Left kidney (tissue), 8 donors: ENCODE measurements around the gene IFI27. TPM values are rescaled to one million over a fixed set of nuclear protein-coding genes. Genes with fewer than 3 reads are reported as not detected.
"Not testable (repeated sequence)": the region's sequence is repeated elsewhere in the genome, so short reads cannot be mapped to it uniquely, and the experiment has no call there.

Experiments
- DNase-seq: peaks from one replicate; pipeline ENCODE4 v3.0.0-alpha.2; 2013
- long read RNA-seq, 8 donors: transcript quantifications; one replicate each; lab custom pipeline, GENCODE V29; 2026
- polyA plus RNA-seq: library from polyadenylated mRNA; unstranded; fragments of 120-200 nt; gene quantifications from one replicate; pipeline ENCODE4 v1.2.1, GENCODE V29; 2013; ENCODE audit not compliant: insufficient read length

Gene IFI27
- polyA plus RNA-seq, result 5.5 TPM
- long read RNA-seq, donor 1, partial matches to known transcripts, result 0 of 2 reads
- long read RNA-seq, donor 1, other reads (novel, unspliced or antisense), result 0 of 2 reads
- long read RNA-seq, donor 2, result 0 reads
- long read RNA-seq, donor 3, result 0 reads
- long read RNA-seq, donor 4, result 0 reads
- long read RNA-seq, donor 5, partial matches to known transcripts, result 0 of 3 reads
- long read RNA-seq, donor 5, other reads (novel, unspliced or antisense), result 0 of 3 reads
- long read RNA-seq, donor 6, partial matches to known transcripts, result 75 of 131 reads
- long read RNA-seq, donor 6, other reads (novel, unspliced or antisense), result 52 of 131 reads
- long read RNA-seq, donor 7, transcript IFI27-211 (5 exons, 364 nt), result major isoform, 5 of 199 reads
- long read RNA-seq, donor 7, partial matches to known transcripts, result 110 of 199 reads
- long read RNA-seq, donor 7, other reads (novel, unspliced or antisense), result 80 of 199 reads
- long read RNA-seq, donor 8, partial matches to known transcripts, result 0 of 1 reads
- long read RNA-seq, donor 8, other reads (novel, unspliced or antisense), result 0 of 1 reads

DNA sequence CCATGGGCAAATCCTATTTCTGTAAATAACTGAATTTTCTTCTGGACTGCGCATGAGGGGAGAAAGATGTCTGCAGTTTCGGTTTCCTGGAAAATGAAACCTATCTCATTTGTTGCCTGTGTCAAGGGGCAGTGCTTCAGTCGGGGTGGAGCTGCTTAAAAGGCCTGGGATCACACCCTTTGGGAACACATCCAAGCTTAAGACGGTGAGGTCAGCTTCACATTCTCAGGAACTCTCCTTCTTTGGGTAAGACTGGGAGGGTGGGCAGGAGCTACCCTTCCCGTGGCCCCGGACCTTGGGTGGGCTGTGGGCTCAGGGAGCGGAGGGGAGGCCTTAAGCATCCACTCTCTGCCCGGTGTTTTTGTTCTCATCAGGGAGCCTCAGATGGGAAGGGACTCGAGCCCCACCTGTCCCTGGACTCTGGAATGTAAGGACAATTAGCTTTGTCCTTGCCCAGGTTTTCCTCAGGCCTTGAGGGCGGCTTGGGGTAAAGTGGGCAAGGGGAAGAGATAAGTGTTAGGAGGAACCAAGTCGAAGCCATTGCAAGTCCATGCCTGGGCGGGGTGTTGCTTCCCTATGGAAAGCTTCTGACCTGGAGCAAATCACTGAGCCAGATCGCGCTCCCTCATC, at the start of gene IFI27:
TSS of gene IFI27 (plus strand) at position 185 of the 630 bp plus-strand sequence.
- DNase-seq, result no peak

DNA sequence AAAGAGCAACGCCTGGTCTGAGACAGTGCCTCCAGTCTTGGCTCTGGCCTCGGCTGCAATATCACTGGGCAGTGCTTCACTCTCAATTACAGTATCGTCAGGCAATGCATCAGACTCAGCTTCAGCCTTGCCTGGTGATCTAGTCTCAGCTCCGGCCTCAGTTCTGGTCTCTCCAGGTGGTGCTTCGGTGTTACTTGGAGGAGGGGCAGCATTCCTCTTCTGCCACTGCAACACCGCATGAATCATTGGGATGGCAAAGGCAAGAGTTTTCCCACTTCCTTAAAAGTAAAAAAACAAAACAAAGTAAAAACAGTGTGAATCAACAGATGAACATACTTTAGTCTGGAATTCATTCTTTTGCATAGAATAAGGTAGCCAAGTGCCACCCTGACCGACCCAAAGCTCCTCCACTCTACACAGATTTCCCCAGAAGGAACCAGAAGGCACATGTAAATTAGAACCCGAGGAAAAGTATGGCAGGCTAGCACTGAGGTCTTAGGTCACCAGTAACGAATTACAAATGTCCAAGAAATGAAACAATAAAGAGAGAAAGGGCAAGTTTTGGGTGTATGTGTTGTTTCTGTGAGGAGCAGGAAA, 48.1 kb upstream of the IFI27 start:
- no peak for DNase-seq

DNA sequence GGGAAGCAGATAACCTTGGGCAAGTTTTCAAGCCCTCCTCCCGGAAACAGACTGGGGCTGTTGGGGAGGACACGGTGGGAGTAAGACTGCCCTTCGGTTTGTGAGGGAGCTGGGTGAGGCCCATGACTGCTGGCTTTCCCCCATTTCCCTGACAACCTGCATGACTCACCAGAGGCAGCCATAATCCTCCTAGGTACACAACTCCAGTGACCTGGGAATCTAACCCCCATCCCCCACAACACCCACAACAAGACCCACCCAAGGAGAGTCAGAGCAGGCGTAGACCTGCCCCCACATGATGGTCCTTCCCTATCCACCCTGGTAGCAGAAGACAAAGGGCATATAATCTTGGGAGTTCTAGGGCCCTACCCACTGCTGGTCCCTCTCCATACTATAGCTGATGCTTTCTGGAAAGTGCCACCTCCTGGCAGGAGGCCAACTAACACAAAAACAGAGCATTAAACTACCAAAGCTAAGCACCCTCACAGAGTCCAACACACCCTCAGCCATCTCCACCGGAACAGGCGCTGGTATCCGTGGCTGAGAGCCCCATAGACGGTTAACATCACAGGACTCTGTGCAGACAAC, 44.4 kb upstream of the IFI27 start:
- DNase-seq, result no peak

DNA sequence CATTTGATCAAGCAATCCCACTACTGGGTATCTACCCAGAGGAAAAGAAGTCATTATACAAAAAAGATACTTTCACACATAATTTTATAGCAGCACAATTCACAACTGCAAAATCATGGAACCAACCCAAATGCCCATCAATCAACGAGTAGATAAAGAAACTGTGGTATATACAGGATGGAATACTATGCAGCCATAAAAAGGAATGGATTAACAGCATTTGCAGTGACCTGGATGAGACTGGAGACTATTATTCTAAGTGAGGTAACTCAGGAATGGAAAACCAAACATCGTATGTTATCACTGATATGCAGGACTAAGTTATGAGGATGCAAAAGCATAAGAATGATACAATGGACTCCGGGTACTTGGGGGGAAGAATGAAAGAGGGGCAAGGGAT, 38.5 kb upstream of the IFI27 start:
- DNase-seq, result not testable (repeated sequence)

DNA sequence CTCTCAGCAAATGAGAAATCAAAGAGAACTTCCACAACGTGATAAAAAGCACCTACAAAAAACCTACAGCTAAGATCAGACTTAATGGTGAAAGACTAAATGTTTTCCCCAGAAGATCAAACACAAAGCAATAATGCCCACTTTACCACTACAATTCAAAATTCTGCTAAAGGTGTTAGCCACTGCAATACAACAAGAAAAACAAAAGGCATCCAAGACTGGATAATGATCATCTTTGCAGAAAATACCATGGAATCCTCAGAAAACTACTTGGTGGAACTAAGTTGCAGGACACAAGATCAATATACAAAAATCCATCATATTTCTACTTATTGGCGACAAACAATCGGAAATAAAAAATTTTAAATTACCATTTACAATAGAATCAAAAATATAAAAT, 36.0 kb upstream of the IFI27 start:
- no peak for DNase-seq

DNA sequence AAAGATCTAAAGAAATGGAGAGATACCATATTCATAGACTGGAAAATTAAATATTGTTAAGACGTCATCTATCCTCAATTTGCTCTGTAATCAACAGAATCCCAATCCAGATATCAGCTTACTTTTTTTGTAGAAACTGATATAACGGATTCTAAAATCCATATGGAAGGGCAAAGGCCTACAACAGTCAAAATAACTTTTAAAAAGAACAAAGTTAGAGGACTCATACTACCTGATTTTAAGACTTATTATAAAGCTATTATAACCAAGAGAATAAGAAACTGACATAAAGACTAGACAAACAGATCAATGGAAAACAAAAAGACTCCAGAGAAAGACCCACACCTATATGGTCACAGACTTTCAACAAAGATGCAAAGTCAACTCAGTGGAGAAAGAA, 35.5 kb upstream of the IFI27 start:
- DNase-seq, result no peak

DNA sequence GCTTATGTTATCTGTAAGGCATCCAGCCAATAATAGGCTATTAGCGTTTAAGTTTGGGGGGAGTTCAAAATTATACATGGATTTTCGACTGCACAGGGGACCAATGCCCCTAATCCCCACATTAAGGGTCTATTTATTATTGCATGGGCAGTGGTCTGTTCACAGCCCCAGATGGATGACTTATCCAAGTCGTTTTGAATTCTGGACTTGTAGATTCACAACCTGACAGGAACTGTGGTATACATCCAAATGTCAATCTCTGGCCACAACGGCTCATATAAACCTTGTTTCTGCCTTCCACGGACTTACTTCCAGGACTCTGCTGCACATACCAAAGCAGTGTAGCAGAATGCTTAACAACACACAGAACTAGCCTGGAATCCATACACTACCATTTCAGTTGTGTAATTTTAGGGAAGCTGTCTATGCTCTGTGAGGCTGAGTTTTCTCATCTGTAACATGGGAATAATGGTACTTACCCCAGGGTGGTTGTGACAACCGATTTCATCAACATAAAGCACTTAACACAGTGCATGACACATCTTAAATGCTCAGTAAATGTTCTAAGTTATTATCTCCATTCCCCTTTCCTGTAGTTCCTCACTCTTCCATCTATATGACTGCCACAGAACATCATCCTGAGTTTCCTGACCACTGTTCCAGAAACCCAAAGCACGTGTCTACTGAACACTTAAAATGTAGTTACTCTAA, 33.3 kb upstream of the IFI27 start:
- no peak for DNase-seq

DNA sequence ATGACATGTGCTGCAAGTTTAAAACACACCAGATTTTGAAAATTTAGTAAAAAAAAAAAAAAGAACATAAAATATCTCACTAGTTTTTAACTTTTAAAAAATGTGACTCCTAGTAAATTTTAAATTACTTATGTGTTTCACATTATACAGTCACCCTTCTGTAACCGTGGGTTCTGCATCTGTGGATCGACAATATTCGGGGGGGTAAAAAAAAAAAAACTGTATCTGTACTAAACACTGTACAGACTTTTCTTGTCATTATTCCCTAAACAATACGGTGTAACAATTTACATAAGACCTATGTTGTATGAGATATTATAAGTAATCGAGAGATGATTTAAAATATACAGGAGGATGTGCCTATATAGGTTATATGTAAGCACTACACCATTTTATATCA, 32.7 kb upstream of the IFI27 start:
- DNase-seq, result no peak

DNA sequence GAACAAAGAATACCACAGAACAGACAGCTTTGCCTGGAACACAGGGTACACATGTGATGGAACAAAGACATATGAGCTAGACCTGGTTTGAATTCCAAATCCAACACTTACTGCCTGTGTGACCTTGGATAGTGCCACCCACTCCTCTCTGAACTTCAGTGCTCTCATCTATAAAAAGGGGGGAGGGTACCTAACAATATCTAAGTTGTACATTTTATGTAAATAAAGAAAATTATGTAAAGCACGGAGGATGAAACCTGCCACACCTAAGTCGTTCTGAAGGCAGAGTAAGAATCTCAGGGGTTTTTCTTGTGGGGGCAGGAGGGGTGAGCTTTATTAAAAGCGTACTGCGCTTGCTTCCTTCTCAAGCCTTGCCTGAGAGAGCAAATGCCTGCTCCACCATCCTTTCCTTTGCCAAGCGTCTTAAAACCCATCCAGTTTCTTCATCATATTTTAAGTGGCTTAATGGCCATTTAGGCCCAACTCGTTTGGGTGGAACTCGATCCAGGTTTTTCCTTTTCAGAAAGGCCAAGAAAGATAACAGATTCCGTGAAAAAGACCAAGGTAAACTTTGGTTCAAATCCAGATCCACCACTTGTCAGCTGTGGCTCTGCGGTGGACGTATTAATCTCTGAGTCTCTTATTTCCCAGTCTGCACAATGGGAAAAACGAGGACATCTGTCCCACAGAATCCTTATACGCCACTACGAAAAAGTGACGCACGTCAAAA, 30.5 kb upstream of the IFI27 start:
- DNase-seq, result no peak

DNA sequence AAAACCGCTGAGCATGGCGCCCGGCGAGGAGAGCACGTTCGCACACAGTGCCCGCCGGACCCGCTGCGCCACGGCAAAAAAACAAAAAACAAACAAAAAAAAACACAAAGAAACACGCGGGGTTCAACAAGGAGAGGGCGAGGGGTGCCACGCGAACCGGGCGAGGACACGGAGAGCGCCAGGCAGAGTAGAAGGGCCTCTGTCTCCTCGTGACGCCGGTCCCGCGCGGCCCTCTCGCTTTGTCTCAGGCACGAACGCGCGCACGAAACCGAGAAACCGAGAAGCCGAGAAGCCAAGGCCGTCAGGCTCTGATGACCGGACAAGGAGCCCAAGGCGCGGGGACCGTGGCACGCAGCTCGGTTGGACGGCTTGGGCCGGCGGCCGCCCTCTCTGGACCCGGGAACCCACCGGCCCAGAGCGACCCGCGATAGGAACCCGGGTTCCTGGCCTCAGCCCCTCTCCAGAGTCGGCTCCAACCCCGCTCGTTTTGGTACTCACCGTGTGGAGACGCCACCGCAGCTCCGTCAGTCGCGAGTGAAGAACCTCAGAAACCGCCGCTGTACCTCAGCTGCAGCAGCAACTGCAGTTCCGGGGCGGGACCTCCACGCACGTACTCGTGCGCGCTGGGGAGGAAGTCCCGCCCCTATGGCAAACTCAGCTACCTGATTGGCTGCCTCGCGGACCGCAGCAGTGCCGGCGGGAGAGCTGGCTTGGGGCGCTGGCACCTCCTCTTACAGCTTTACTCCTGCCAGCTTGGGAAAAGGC, 29.7 kb upstream of the IFI27 start, which contains the start of the genes DDX24 and IFI27L1:
TSS of gene DDX24 (minus strand) at position 582 of the 765 bp plus-strand sequence. CDS start 1,460 bp downstream, outside the sequence.
TSS of gene IFI27L1 (plus strand) at position 690 of the 765 bp plus-strand sequence. CDS start 15,628 bp downstream, outside the sequence.
- DNase-seq, result peak; percentile 89

DNA sequence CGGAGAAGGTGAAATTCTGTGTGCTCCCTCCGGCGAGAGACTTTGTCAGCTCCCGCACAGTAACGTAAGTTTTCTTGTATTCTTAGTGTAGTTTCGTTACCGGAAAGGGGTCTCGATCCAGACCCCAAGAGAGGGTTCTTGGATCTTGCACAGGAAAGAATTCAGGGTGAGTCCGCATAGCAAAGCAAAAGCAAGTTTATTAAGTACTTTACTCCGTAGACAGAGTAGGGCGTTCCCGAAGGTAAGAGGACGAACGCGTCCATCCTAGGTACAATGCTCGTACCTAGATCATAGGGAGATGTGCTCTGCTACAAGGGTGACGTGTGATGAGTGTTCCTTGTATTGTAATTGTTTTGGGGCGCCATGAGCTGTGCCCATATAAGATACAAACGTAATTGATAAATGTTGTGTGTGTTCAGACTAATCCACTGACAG, 29.1 kb upstream of the IFI27 start:
- no peak for DNase-seq

DNA sequence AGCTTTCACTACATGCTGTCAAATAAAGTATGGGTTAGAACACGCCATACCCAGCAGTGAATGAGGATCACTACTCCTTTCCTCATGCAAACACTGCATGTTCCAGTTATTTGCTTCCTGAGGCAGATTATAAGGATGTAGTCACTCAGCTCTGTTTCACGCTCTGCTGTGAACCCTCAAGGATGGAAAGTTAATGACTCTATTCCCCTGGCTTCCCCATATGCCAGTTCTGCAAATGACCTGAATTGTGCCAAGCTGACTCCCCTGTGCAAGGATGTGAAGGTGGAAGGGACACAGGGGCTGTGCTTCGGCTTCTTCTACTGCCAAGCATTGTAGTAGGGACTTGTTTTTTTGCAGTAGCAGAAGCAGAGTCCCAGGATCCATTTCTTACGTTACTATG, 22.6 kb upstream of the IFI27 start:
- DNase-seq, result no peak

DNA sequence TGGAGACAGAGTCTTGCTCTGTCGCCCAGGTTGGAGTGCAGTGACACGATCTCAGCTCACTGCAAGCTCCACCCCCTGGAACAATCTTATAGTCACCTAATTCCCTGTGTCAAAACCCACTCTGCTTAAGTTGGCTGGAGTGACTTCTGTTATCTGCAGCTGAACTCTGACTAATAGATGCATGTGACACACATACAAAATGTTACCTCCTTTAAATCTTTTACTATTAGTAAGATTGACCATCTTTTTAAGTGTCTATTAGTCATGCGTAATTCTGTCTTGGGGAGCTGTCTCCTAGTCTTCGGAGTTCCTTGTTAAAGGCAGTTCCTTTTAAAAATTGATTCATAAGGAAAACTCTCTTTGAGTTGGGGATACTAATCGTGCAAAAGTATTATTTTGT, 22.0 kb upstream of the IFI27 start:
- DNase-seq, result no peak

DNA sequence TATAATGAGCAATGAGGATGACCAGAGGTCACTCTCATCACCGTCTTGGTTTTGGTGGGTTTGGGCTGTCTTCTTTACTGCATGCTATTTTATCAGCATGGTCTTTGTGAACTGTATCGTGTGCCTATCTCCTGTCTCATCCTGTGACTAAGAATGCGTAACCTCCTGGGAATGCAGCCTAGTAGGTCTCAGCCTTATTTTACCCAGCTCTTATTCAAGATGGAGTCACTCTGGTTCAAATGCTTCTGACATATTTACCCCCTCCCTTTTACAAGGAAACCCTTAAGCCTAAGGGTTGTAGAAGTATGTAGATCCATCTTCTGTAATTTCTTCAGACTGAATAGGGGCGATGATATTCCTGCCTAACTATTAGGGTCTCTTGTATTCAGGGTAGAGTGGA, 21.1 kb upstream of the IFI27 start:
- DNase-seq, result no peak

DNA sequence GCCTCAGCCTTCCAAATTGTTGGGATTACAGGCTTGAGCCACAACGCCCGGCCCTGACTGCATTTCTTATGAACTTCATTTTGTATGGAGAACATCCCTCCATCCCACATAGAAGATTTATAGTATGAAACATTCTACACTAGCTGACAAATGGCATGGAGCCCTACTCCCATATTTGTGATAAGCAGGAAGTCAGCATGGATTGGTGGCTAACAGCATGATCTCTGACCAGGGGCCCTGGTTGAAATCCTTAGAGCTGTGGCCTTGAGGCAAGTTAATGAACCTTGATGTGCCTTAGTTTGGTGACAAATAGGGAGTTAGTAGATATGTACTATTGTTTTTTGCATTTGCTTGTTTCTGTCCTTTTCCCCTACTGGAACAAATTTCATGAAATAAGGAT, 17.1 kb upstream of the IFI27 start:
- no peak for DNase-seq

DNA sequence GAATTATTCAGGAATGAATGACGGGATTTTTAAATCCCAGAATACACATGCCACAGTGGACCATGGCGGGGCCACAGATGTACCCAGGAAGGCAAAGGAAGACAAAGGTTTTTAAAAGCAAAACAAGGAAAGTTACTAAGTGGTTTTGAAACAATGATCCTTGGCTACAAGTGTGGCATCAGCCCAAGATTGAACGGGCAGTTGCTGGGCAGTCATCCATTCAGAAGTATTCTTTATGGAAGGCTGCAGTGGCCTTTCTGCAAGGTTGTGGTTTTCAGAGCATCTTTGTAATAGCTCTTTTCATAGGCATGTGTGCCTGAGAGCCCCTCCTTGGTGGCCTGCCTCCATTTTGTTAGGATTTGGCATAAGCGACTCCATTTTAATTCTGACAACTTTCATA, 13.4 kb upstream of the IFI27 start:
- DNase-seq, result no peak

DNA sequence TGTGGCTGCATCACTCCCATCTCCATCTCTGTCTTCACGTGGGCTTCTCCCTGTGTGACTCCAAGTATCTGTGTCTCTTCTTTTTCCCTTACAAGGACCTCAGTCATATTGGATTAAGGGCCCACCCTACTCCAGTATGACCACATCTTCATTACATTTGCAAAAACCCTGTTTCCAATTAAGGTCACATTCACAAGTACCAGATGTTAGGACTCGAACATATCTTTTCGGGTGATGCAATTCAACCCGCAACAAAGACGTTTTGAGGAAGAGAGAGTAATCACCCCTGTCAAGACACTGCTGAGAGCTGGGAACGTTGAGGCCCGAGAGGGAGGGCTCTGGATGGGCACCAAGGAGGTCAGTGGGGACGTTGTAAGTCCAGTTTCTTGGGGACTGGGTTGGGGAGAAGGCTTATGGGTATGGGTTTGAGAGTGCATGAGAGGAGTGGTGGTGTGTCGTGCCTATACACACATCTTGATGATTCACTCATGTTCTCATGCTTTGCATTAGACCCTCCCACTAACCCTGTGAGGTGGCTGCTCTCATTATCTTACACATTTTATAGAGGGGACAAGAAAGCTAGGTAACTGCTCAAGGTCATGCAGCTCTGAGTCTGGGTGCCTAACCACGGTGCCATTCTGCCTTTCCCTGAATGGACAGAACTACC, 12.1 kb upstream of the IFI27 start:
- DNase-seq, result no peak

DNA sequence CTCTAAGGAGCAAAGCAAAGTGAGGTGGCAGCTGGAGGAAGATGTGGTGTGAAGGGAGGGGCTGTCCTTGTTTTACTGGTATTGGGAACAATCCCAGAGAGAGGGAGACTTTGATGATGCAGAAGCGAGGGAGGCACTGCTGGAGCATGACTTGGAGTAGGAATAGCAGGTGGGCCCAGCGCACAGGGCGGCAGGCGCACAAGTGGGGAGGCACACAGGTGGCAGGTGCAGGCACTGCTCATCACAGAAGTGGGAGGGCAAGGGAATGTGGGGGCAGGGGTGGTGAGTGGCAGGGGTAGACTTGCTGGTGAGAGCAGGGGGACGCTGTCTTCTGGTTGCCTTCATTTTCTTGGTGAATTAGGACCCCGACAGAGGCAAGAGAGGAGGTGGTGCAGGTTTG, 11.5 kb upstream of the IFI27 start:
- no peak for DNase-seq

DNA sequence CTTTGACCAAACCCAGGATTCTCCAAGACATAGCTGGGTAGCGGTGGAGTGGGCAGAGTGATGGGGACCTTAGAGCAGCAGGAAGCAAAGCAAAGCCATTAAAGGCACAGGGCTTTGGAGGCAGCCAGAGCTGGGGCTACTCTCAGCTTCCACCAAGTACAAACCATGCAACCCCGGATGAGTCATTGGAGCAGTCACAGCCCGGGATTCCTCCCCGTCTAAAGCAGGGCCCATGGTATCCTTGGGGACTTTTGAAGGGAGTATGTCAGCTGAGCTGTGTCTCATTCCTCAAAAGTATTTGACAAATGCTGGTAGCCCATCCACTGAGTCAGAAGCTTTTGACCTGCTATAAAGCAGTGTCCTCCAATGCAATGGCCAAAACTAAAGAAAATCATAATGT, 9.7 kb upstream of the IFI27 start:
- no peak for DNase-seq

DNA sequence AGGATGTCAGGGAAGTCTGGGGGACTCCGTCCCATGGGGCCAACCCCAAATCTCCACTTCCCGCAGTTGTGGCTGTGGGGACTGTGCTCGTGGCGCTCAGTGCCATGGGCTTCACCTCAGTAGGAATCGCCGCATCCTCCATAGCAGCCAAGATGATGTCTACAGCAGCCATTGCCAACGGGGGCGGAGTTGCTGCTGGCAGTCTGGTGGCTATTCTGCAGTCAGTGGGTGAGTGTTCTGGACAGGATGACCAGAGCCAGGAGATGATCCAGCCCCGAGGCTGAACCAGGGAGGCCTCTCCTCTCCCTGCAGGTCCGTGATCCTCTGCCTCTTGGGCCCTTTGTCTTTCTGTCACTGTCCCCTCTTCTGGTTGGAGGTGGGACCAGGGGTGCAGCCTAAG, 8.8 kb upstream of the IFI27 start:
- DNase-seq, result no peak
